WTC11 (cell line): Measurements from ENCODE around the gene PDYN. TPM values are rescaled to one million over a fixed set of nuclear protein-coding genes. Genes with fewer than 3 reads are reported as not detected.

Experiments
- AFF4 ChIP-seq: sonication (generic); formaldehyde crosslinking; IDR thresholded peaks from 2 replicates; pipeline ENCODE4 v1.8.1; 2023; ENCODE audit warnings: mild to moderate bottlenecking, missing genetic modification reagents, borderline replicate concordance
- ARID4B ChIP-seq: sonication (generic); formaldehyde crosslinking; IDR thresholded peaks from 2 replicates; pipeline ENCODE4 v1.8.0; 2023; ENCODE audit warnings: missing genetic modification reagents, mild to moderate bottlenecking, borderline replicate concordance
- CBFB ChIP-seq: sonication (generic); formaldehyde crosslinking; IDR thresholded peaks from 2 replicates; pipeline ENCODE4 v1.8.1; 2022; ENCODE audit warnings: mild to moderate bottlenecking, low read depth, missing genetic modification reagents
- CTCF ChIP-seq: fragments of 200-600 bp; IDR thresholded peaks from 2 replicates; pipeline ENCODE4 v1.8.0; 2022; ENCODE audit warnings: antibody characterized with exemption
- ESRRA ChIP-seq: sonication (generic); formaldehyde crosslinking; IDR thresholded peaks from 2 replicates; pipeline ENCODE4 v1.8.1; 2022; ENCODE audit warnings: mild to moderate bottlenecking, missing genetic modification reagents, borderline replicate concordance
- FOXJ3 ChIP-seq: sonication (generic); formaldehyde crosslinking; IDR thresholded peaks from 2 replicates; pipeline ENCODE4 v1.9.0; 2021; ENCODE audit warnings: missing genetic modification reagents, mild to moderate bottlenecking, borderline replicate concordance
- FOXK1 ChIP-seq: sonication (generic); formaldehyde crosslinking; IDR thresholded peaks from 2 replicates; pipeline ENCODE4 v1.8.0; 2022; ENCODE audit warnings: mild to moderate bottlenecking, moderate library complexity, missing genetic modification reagents
- FOXP4 ChIP-seq: sonication (generic); formaldehyde crosslinking; IDR thresholded peaks from 2 replicates; pipeline ENCODE4 v1.8.0; 2022; ENCODE audit warnings: mild to moderate bottlenecking, missing genetic modification reagents
- IRF2 ChIP-seq: sonication (generic); formaldehyde crosslinking; IDR thresholded peaks from 2 replicates; pipeline ENCODE4 v1.8.0; 2022; ENCODE audit warnings: low read depth, missing genetic modification reagents, borderline replicate concordance
- PRRX2 ChIP-seq: fragments of 250-450 bp; sonication (Bioruptor Pico); IDR thresholded peaks from 2 replicates; pipeline ENCODE4 v1.8.0; 2021; ENCODE audit warnings: mild to moderate bottlenecking
- RELA ChIP-seq: sonication (generic); formaldehyde crosslinking; IDR thresholded peaks from 2 replicates; pipeline ENCODE4 v1.8.1; 2022; ENCODE audit warnings: missing genetic modification reagents, mild to moderate bottlenecking, borderline replicate concordance
- SMAD4 ChIP-seq: sonication (generic); formaldehyde crosslinking; IDR thresholded peaks from 2 replicates; pipeline ENCODE4 v1.8.0; 2022; ENCODE audit warnings: mild to moderate bottlenecking, missing genetic modification reagents
- SOX15 ChIP-seq: fragments of 250-450 bp; sonication (Bioruptor Pico); IDR thresholded peaks from 2 replicates; pipeline ENCODE4 v1.9.0; 2021; ENCODE audit warnings: mild to moderate bottlenecking
- TCF7 ChIP-seq: sonication (generic); formaldehyde crosslinking; IDR thresholded peaks from 2 replicates; pipeline ENCODE4 v1.8.0; 2022; ENCODE audit warnings: mild to moderate bottlenecking, low read depth, missing genetic modification reagents, moderate library complexity
- TP53 ChIP-seq: sonication (generic); formaldehyde crosslinking; IDR thresholded peaks from 2 replicates; pipeline ENCODE4 v1.8.1; 2023; ENCODE audit warnings: mild to moderate bottlenecking, missing genetic modification reagents
- USF2 ChIP-seq: sonication (generic); formaldehyde crosslinking; IDR thresholded peaks from 2 replicates; pipeline ENCODE4 v1.8.1; 2023; ENCODE audit warnings: mild to moderate bottlenecking, missing genetic modification reagents, moderate library complexity
- ZNF263 ChIP-seq: sonication (generic); formaldehyde crosslinking; IDR thresholded peaks from 2 replicates; pipeline ENCODE4 v1.8.1; 2022; ENCODE audit warnings: low read depth, mild to moderate bottlenecking, moderate library complexity, missing genetic modification reagents
- ZNF281 ChIP-seq: sonication (generic); formaldehyde crosslinking; IDR thresholded peaks from 2 replicates; pipeline ENCODE4 v1.8.0; 2023; ENCODE audit warnings: mild to moderate bottlenecking, missing genetic modification reagents
- total RNA-seq: library from RNA; stranded (reverse); gene quantifications from 3 replicates; pipeline ENCODE4 v1.2.3, GENCODE V29; 2021
- TF ChIP-seq, protein P1 (sequence below): sonication (generic); formaldehyde crosslinking; IDR thresholded peaks from 2 replicates; pipeline ENCODE4 v1.8.1; 2022; ENCODE audit warnings: mild to moderate bottlenecking, missing genetic modification reagents, moderate library complexity, borderline replicate concordance
- TF ChIP-seq, protein P2 (sequence below): sonication (generic); formaldehyde crosslinking; IDR thresholded peaks from 2 replicates; pipeline ENCODE4 v1.8.0; 2023; ENCODE audit warnings: missing genetic modification reagents

The PDYN gene
- total RNA-seq, 1 experiment from 2014 or later: 0.28 TPM

DNA sequence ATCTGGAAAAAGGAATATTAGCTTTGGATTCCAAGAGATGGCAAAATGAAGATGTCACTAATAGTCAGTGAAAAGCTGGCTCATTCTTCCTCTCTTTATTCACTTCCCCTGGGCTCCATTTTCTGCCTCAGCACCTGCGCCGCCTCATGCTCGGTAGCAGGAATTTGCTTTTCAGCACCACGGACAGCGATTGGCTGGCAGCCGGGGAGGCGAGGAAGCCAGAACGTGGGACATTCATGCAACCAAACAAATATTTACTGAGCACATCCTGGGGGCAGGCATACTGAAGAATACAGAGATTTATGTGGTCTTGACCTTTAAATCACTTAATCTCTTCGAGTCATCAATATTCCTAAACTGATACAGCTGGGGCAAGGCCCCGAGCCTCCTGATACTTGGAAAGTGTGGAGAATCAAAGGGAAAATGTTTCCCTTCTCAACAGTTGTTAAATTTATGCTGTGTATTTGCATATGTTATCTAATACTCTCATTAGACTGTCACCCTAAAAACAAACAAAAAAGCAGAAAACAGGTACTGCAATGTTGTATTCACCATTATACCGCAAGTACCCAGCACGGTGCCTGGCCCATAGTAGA is 12.1 kb upstream of the PDYN start (continued):
- TF ChIP-seq AFF4 (CRISPR knock-in tag): no peak
- TF ChIP-seq PRRX2 (CRISPR knock-in tag): no peak
- TF ChIP-seq TCF7: no peak
- TF ChIP-seq IRF2 (CRISPR knock-in tag): no peak
- TF ChIP-seq ZNF281 (CRISPR knock-in tag): 0 out of 2 replicates have a peak, but pooled peaks have one; percentile 68
- TF ChIP-seq SMAD4 (CRISPR knock-in tag): peak; percentile 76; the same call in 1 of the 2 replicates
- TF ChIP-seq CBFB (CRISPR knock-in tag): no peak
- TF ChIP-seq FOXK1: peak; percentile 82
- TF ChIP-seq ESRRA (CRISPR knock-in tag): peak; percentile 89; the same call in 1 of the 2 replicates
- no peak for TF ChIP-seq FOXJ3
- TF ChIP-seq FOXP4 (CRISPR knock-in tag): peak; percentile 96
- TF ChIP-seq RELA (CRISPR knock-in tag): 0 out of 2 replicates have a peak, but pooled peaks have one; percentile 18
- TF ChIP-seq SOX15 (CRISPR knock-in tag): no peak
- TF ChIP-seq, protein P1, sequence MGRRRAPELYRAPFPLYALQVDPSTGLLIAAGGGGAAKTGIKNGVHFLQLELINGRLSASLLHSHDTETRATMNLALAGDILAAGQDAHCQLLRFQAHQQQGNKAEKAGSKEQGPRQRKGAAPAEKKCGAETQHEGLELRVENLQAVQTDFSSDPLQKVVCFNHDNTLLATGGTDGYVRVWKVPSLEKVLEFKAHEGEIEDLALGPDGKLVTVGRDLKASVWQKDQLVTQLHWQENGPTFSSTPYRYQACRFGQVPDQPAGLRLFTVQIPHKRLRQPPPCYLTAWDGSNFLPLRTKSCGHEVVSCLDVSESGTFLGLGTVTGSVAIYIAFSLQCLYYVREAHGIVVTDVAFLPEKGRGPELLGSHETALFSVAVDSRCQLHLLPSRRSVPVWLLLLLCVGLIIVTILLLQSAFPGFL: peak; percentile 96
- TF ChIP-seq ZNF263 (CRISPR knock-in tag): no peak
- TF ChIP-seq CTCF: no peak
- peak; percentile 96 for TF ChIP-seq ARID4B
- no peak for TF ChIP-seq USF2 (CRISPR knock-in tag)
- TF ChIP-seq, protein P2, sequence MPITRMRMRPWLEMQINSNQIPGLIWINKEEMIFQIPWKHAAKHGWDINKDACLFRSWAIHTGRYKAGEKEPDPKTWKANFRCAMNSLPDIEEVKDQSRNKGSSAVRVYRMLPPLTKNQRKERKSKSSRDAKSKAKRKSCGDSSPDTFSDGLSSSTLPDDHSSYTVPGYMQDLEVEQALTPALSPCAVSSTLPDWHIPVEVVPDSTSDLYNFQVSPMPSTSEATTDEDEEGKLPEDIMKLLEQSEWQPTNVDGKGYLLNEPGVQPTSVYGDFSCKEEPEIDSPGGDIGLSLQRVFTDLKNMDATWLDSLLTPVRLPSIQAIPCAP: peak; percentile 76; the same call in 1 of the 2 replicates
- peak; percentile 89; the same call in 1 of the 2 replicates for TF ChIP-seq TP53 (CRISPR knock-in tag)
